Vagina (tissue), 2 donors: ENCODE data around the gene ARHGAP31. TPM values are rescaled to one million over a fixed set of nuclear protein-coding genes. Genes with fewer than 3 reads are reported as not detected.

Source experiments
- DNase-seq, 2 donors: peaks; one replicate each; pipeline ENCODE4 v3.0.0-alpha.2; 2017; ENCODE audit errors: extremely low spot score in 2 of 2
- H3K27ac ChIP-seq: fragments of 200-600 bp; sonication (generic); one replicate; pipeline ENCODE4 v1.5.1; 2019
- H3K27me3 ChIP-seq: fragments of 200-600 bp; sonication (generic); one replicate; pipeline ENCODE4 v1.5.1; 2019
- H3K36me3 ChIP-seq, 2 donors: fragments of 200-600 bp; sonication (generic); one replicate each; pipeline ENCODE4 v1.5.1; 2017 to 2019
- H3K4me1 ChIP-seq: fragments of 200-600 bp; sonication (generic); one replicate; pipeline ENCODE4 v1.5.1; 2019
- H3K4me3 ChIP-seq, 2 donors: fragments of 200-600 bp; sonication (generic); 1 replicate in 1 of 2; 2 replicates in 1 of 2; pipeline ENCODE4 v1.5.1; 2016 to 2019
- H3K9me3 ChIP-seq: fragments of 200-600 bp; sonication (generic); one replicate; pipeline ENCODE4 v1.5.1; 2019
- CTCF ChIP-seq, 3 experiments: fragments of 450-650 bp in 2 of 3; fragments of 200-600 bp in 1 of 3; sonication (generic) in 1 of 3; IDR thresholded peaks; one replicate each; pipeline ENCODE4 v1.5.1; 2017 to 2019; ENCODE audit warnings: antibody characterized with exemption in 3 of 3, mild to moderate bottlenecking in 2 of 3, moderate library complexity in 2 of 3
- POLR2A ChIP-seq, 2 donors: fragments of 450-650 bp; IDR thresholded peaks; one replicate each; pipeline ENCODE4 v1.6.1; 2017; ENCODE audit warnings: antibody characterized with exemption in 2 of 2, mild to moderate bottlenecking in 2 of 2, moderate library complexity in 2 of 2
- POLR2AphosphoS5 ChIP-seq, 2 donors: sonication (generic); formaldehyde crosslinking; IDR thresholded peaks; one replicate each; pipeline ENCODE4 v1.9.0; 2017; ENCODE audit warnings: antibody characterized with exemption in 2 of 2, mild to moderate bottlenecking in 2 of 2, low read depth in 1 of 2; ENCODE audit not compliant: insufficient read depth in 1 of 2
- intact Hi-C: fragments of 100-400 bp; cut with DNase I; formaldehyde crosslinking; loops from one replicate; pipeline ENCODE4 v1.15.1; 2023
- total RNA-seq: library from RNA; depleted of rRNA; stranded (reverse); fragments of >200 nt; gene quantifications from one replicate; pipeline ENCODE4 v1.2.3, GENCODE V29; 2016

The ARHGAP31 gene
- total RNA-seq, 1 donor from 2014 or later = 13.0 TPM

- Histone ChIP-seq H3K4me3 (no peak overlapping the region), H3K27ac (no peak overlapping the region), H3K4me1 (peaks cover 10% of the 10 kb centered on the region), H3K36me3 (no peaks in the 10 kb centered on the region), H3K9me3 (no peaks in the 10 kb centered on the region), H3K27me3 (no peaks in the 10 kb centered on the region)
- TF ChIP-seq CTCF (IDR thresholded peaks at IDR 0.05) = no peak
- TF ChIP-seq POLR2AphosphoS5 (IDR thresholded peaks at IDR 0.05; ENCODE audit: insufficient read depth in 1 of 2, low read depth in 1 of 2) = no peak
- TF ChIP-seq POLR2A (IDR thresholded peaks at IDR 0.05) = no peak
- no peak for DNase-seq
- intact Hi-C loops = loop anchor here (5.0 kb wide), 1 partner anchor 81 kb away; no protein-coding TSS in a partner anchor
These were observed 17.5 kb upstream of the ARHGAP31 start for GRCh38 chr3:119276680-119277079.

- no peaks in the 10 kb centered on the region for H3K27me3 ChIP-seq
- no peaks in the 10 kb centered on the region for H3K9me3 ChIP-seq
- H3K4me3 ChIP-seq = no peak overlapping the region
- DNase-seq = no peak
- H3K36me3 ChIP-seq = no peaks in the 10 kb centered on the region
- H3K4me1 ChIP-seq = peaks cover 10% of the 10 kb centered on the region
- intact Hi-C loops = loop anchor here (5.0 kb wide), 1 partner anchor 78 kb away; no protein-coding TSS in a partner anchor
- no peak overlapping the region for H3K27ac ChIP-seq
- TF ChIP-seq POLR2AphosphoS5 (IDR thresholded peaks at IDR 0.05; ENCODE audit: insufficient read depth in 1 of 2, low read depth in 1 of 2) (peak in 1 of 2 donors; percentile 41), POLR2A (IDR thresholded peaks at IDR 0.05) (no peak), CTCF (IDR thresholded peaks at IDR 0.05) (no peak)
These were observed 15.1 kb upstream of the ARHGAP31 start for GRCh38 chr3:119279101-119279554.

- H3K27me3 ChIP-seq = no peaks in the 10 kb centered on the region
- intact Hi-C loops = loop anchor here (5.0 kb wide), 1 partner anchor 78 kb away; no protein-coding TSS in a partner anchor
- H3K27ac ChIP-seq = no peak overlapping the region
- peaks cover 10% of the 10 kb centered on the region for H3K4me1 ChIP-seq
- DNase-seq = no peak
- TF ChIP-seq POLR2A (IDR thresholded peaks at IDR 0.05) (no peak), CTCF (IDR thresholded peaks at IDR 0.05) (no peak), POLR2AphosphoS5 (IDR thresholded peaks at IDR 0.05; ENCODE audit: insufficient read depth in 1 of 2, low read depth in 1 of 2) (no peak)
- H3K9me3 ChIP-seq = no peaks in the 10 kb centered on the region
- no peaks in the 10 kb centered on the region for H3K36me3 ChIP-seq
- H3K4me3 ChIP-seq = no peak overlapping the region
These were observed 14.5 kb upstream of the ARHGAP31 start for GRCh38 chr3:119279584-119280243.

- intact Hi-C loops = no loop called here
- H3K4me3 ChIP-seq = no peak overlapping the region
- no peaks in the 10 kb centered on the region for H3K36me3 ChIP-seq
- no peaks in the 10 kb centered on the region for H3K27me3 ChIP-seq
- H3K9me3 ChIP-seq = peaks cover 4% of the 10 kb centered on the region
- peaks cover 4% of the 10 kb centered on the region for H3K4me1 ChIP-seq
- no peak overlapping the region for H3K27ac ChIP-seq
- no peak for DNase-seq
- TF ChIP-seq POLR2AphosphoS5 (IDR thresholded peaks at IDR 0.05; ENCODE audit: insufficient read depth in 1 of 2, low read depth in 1 of 2) (no peak), CTCF (IDR thresholded peaks at IDR 0.05) (no peak), POLR2A (IDR thresholded peaks at IDR 0.05) (no peak)
These were observed 5.3 kb upstream of the ARHGAP31 start for GRCh38 chr3:119288669-119289403.

- intact Hi-C loops = no loop called here
- Histone ChIP-seq H3K27ac (no peak overlapping the region), H3K4me1 (peaks cover 4% of the 10 kb centered on the region), H3K36me3 (no peaks in the 10 kb centered on the region), H3K9me3 (peaks cover 4% of the 10 kb centered on the region), H3K4me3 (no peak overlapping the region), H3K27me3 (no peaks in the 10 kb centered on the region)
- DNase-seq = no peak
- TF ChIP-seq POLR2A (IDR thresholded peaks at IDR 0.05) = no peak
- no peak for TF ChIP-seq CTCF (IDR thresholded peaks at IDR 0.05)
- TF ChIP-seq POLR2AphosphoS5 (IDR thresholded peaks at IDR 0.05; ENCODE audit: insufficient read depth in 1 of 2, low read depth in 1 of 2) = no peak
These were observed 4.8 kb upstream of the ARHGAP31 start for GRCh38 chr3:119289404-119289770.
